ENCODE measurements around the gene BUD31.
"Not testable (repeated sequence)": the region's sequence is repeated elsewhere in the genome, so short reads cannot be mapped to it uniquely, and the experiment has no call there.

BUD31 gene

DNA sequence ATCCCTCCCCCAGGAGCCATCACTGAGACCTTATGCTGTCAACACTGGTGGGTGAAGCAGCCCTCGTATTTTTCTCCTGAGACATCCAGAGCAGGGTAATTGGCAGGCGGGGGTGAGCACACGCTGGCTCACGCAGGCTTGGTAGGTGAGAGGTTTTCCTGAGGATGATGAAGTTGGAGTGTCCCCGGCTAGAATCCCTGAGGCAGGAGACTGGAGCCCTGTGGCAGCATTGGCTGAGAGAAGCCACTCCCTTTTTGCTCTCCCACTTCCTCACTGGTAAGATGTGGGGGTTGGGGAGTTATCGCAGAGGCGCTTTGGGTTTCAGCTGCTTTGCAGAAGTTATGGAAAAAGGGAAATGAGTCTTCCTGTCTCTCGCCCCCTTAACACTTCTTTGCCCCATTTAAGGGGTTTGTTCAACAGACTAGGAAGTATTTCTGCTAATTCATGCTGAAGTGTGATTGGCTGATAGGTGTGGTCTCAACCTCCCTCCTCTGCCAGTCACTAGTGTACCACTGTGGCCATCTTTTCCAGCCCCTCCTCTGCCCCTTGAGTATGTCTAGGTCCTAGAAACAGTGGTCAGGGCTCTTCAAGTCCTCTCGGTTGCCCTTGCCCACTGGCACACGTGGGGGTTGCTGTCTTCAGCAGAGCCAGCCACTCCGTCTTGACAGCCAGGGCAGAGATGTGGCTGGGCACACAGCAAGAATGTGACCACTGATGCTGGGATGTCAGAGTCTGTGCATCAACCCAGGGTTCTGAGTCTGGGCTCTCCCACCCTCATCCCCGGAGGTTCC is 28.5 kb upstream of the BUD31 start:
- no peak for DNase-seq (ENCODE audit: low read depth in 2 of 2, low spot score in 1 of 2)

- peak; percentile 80 to 82 for DNase-seq (ENCODE audit: low read depth in 2 of 2, low spot score in 1 of 2)
Observed at GRCh38 chr7:99380823-99381663, 27.7 kb upstream of the BUD31 start.

DNA sequence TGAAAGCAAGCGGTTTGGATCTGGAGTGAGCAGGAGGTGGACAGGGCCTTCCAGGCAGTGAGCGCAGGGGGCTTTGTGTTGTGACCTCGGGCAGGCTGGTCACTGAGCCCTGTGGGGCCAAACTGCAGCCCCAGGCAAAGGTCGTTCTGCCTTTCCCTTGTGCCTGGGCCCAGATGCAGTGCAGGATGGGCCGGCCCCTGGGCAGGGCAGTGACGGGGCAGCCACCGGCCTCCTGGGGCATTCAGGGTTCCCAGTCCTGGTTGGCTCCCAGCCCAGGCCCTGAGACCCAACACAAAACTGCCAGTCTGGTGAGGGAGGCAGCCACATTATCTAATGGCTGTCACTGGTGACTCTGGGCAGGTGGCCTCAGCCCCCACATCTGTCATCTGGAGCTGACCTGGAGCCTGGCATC is 27.1 kb upstream of the BUD31 start:
- no peak for DNase-seq (ENCODE audit: low read depth in 2 of 2, low spot score in 1 of 2)

DNA sequence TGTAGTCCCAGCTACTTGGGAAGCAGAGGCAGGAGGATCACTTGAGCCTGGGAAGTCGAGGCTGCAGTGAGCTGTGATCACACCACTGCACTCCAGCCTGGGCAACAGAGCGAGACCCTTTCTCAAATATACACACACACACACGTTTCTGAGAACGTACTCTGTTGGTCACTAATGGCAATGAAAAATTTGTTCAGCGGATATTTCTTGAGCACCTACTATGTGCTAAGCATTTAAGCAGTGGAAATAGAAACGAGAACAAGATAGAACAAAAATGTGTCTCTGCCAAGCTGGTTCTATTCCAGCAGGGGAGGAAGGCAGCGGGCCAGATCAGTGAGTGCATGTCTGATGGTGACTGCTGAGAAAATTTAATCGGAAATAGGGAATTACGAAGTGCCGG is 25.6 kb upstream of the BUD31 start:
- DNase-seq (ENCODE audit: low read depth in 2 of 2, low spot score in 1 of 2), result no peak

DNA sequence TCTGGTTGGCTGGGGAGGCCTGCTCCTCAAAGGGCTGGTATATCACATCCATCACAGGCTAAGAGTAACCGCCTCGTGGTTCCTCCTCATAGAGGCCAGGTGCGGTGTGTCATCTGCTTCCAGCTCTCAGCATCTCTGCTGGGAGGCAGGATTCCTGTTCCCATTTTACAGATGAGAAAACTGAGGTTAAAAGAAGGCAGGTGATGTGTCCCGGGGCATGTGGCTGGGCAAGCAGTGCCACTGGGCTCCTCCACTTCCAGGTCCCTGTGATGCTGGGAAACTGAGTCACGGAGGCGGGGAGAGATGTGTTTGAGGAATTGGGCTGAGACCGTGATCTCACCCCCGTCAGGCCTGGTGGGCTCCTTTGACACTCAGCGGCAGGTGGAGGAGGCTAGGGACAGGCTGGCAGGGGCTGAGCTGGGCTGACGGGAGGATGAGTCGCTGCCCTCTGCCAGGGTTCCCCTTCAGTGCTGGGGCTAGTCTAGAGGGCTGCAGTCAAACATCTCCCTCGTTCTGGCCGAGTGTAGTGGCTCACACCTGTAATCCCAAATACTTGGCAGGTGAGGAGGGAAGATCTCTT is 24.9 kb upstream of the BUD31 start:
- DNase-seq (ENCODE audit: low read depth in 2 of 2, low spot score in 1 of 2), result no peak

DNA sequence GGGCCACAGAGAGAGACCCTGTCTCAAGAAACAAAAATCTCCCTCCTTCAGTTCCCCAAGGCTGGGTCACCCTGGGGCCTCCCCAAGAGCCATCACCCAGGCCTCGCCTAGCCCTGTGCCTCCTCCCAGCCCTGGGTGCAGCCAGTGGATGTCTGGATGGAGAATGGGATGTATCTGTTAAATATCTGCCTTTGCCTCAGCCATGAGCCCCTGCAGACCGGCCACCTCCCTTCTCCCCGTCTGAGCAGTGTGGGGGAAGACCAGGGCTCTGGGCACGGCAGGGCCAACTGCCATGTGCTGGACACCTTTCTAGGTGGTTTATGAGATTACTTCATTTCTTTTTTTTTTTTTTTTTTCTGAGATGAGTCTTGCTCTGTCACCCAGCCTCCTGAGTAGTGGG is 24.2 kb upstream of the BUD31 start:
- no peak for DNase-seq (ENCODE audit: low read depth in 2 of 2, low spot score in 1 of 2)

- DNase-seq (ENCODE audit: low read depth in 2 of 2, low spot score in 1 of 2), result no peak
Observed at GRCh38 chr7:99385564-99385963, 23.2 kb upstream of the BUD31 start.

DNA sequence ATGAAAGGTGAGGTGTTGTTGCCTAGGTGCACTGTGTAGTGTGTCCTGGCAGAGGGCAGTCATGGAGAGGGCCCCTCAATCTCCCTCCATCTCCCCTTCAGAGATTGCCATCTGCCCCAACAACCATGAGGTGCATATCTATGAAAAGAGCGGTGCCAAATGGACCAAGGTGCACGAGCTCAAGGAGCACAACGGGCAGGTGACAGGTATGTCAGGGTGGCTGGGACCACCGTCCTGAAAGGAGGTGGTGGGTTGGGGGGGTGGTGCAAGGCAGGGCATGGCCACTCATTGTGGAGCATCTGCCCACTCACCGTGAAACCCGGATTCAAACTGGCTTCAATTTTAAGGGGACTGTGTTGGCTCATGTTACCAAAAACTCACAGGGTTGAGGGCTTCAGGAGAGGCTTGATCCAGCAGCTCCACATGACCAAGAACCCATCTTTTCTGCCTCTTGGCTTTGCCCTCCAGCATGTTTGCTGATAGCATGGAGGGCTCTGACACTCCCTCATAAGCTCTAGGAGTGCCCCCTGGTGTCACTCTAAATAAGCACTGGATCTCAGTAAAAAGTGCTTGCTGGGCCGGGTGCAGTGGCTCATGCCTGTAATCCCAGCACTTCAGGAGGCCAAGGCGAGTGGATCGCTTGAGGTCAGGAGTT is 22.1 kb upstream of the BUD31 start:
- no peak for DNase-seq (ENCODE audit: low read depth in 2 of 2, low spot score in 1 of 2)

- not testable (repeated sequence) for DNase-seq (ENCODE audit: low read depth in 2 of 2, low spot score in 1 of 2)
Observed at GRCh38 chr7:99387239-99387635, 21.5 kb upstream of the BUD31 start.

DNA sequence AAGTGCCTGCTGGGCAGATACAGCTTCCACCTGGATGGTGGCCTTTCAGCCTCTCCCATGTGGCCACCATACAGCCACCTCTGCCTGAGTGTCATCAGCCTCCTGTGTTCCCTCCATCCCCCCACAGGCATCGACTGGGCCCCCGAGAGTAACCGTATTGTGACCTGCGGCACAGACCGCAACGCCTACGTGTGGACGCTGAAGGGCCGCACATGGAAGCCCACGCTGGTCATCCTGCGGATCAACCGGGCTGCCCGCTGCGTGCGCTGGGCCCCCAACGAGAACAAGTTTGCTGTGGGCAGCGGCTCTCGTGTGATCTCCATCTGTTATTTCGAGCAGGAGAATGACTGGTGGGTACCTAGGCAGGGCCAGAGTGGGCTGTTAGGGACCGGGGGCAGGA is 20.9 kb upstream of the BUD31 start:
- no peak for DNase-seq (ENCODE audit: low read depth in 2 of 2, low spot score in 1 of 2)

DNA sequence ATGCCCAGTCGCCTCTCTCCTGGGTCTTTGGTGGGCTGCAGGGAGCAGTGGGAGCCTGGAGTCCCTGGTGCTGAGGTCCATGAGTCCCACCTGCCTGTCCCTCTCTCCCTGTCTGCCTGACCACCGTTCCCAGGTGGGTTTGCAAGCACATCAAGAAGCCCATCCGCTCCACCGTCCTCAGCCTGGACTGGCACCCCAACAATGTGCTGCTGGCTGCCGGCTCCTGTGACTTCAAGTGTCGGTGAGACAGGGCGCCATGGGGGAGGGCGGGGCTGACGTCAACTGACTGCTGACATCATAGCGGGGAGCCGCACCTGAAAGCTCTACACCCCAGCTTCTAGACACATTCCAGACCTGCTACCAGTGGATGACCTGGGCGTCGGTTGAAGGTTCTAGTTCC is 19.0 kb upstream of the BUD31 start:
- DNase-seq (ENCODE audit: low read depth in 2 of 2, low spot score in 1 of 2), result no peak

DNA sequence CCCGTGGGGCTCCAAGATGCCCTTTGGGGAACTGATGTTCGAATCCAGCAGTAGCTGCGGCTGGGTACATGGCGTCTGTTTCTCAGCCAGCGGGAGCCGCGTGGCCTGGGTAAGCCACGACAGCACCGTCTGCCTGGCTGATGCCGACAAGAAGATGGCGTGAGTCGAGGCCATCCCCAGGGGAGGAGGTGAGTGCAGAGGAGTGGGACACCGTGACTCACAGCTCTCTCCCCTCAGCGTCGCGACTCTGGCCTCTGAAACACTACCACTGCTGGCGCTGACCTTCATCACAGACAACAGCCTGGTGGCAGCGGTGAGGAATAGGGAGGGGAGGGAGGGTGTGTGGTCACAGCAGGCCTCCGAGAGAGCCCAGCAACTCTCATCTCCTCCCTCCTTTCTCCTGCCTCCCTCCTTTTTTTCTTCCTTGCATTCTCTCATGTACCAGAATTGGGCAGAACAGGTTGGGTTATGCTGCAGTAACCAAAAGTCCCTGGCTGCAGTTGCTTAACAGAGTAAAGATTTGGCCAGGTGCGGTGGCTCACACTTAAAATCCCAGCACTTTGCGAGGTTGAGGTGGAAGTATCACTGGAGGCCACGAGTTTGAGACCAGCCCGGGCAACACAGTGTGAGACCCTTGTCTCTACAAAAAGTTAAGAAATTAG is 17.7 kb upstream of the BUD31 start:
- DNase-seq (ENCODE audit: low read depth in 2 of 2, low spot score in 1 of 2), result no peak

DNA sequence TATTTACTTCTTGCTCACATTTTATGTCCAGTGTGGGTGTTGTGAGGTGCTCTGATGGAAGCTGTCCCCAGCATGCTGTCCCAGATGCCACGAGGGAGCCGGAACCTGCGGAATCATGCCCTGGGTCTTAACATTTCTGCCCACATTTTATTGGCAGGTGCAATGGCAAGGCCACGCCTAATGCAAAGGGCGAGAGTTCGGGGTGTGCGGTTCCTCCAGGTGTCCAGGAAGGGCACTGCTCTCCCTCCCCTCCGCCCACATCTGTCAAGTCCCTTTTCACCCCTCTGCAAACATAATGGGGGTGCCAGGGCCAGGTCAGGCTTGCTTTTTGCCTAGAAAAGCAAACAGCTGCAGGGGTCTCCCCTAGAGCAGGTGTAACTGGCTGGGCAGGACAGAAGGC is 16.7 kb upstream of the BUD31 start:
- DNase-seq (ENCODE audit: low read depth in 2 of 2, low spot score in 1 of 2), result no peak

GRCh38 chr7:99392659-99393354 is 16.0 kb upstream of the BUD31 start:
- DNase-seq (ENCODE audit: low read depth in 2 of 2, low spot score in 1 of 2), result peak in 1 of 2 donors; percentile 68

GRCh38 chr7:99393355-99394187 is 15.2 kb upstream of the BUD31 start:
- no peak for DNase-seq (ENCODE audit: low read depth in 2 of 2, low spot score in 1 of 2)

GRCh38 chr7:99394188-99394502 is 14.6 kb upstream of the BUD31 start:
- DNase-seq (ENCODE audit: low read depth in 2 of 2, low spot score in 1 of 2), result no peak

DNA sequence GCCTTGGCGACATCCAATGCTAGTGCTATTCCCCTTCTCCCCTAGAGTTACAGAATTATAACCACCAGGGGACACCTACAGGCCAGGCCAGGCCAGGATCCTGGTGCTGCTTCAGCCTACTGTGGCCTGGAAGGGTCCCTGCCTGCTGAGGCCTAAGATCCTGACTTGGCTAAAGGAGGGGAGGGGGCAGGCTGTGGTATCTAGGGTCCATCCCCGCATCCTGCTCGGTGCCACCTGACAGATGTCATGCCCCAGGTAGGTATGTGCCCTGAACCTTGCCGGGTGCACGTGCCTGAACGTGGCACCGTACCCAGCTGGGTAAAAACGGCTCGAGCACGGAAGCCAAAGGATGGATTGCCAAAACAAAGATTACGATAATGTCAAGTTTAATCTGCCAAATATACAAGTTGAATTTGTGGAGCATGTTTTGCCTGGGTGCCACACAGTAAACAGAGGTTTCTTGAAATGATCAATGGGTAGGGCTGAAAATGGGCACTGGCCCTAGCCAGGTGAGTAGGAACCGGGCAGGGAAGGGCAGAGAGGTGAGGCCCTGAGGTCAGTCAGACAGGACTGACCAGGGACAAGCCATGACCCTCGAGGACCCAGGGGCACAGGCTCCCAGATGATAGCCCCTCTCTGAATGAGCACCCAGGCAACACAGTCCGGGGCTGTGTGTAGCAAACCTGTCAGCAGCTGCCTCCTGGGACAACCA is 13.0 kb upstream of the BUD31 start:
- DNase-seq (ENCODE audit: low read depth in 2 of 2, low spot score in 1 of 2), result no peak

DNA sequence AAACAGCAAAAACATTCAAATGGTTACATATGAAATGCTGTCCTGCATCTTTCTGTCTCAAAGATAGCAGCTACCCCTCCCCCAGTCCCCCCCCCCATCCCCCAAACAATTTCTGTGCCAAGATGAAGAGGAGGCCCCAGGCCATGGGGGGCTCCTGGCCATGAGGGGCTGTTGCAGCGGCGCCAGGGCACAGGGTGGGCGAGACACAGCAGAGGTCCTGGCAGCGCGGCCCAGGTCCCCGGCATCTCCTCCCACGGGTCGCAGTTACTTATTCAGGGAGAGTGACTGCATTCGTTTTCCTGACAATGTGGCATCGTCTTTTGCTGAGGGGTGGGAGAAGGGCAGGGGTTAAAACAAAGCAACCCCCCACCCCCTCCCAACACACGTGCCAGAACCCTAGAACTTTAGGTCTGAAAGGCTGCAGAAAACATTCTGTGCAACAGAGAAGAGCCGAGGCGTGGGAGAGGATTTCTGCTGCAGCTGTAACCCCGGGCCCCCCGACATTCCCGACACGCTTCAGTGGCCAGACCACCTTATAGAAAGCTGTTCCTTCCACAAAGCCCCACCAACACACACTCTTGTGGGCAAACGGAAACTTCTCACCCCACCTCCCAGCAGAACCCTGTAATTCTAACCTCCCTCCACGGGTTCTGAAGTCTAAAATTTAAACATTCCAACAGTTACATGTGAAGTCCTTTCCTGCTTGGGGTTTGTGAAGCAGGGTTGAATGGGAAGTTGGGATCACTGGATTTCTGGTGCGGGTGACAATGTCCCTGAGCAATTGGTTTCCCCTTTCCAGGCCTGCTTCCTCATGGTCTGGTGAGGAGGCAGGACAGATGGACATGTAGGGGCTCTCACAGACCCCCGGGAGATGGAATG is 12.1 kb upstream of the BUD31 start:
- DNase-seq (ENCODE audit: low read depth in 2 of 2, low spot score in 1 of 2), result no peak

Measured in stimulated activated CD8-positive, alpha-beta memory T cell treated with anti-CD3 and anti-CD28 coated beads, Interleukin-4, amount 100 ng/mL, for 4 hours (primary cell).